Breast epithelium (tissue), 4 donors: Measurements from ENCODE around the gene INTS3. TPM values are rescaled to one million over a fixed set of nuclear protein-coding genes. Genes with fewer than 3 reads are reported as not detected.

Experiments
- DNase-seq, 2 donors: peaks; one replicate each; pipeline ENCODE4 v3.0.0-alpha.2; 2019; ENCODE audit warnings: low spot score in 2 of 2
- H3K27ac ChIP-seq, 2 donors: fragments of 200-600 bp; sonication (generic) in 1 of 2; one replicate each; pipeline ENCODE4 v1.5.1; 2016 to 2019; ENCODE audit warnings: mild to moderate bottlenecking in 1 of 2
- H3K27me3 ChIP-seq, 2 donors: fragments of 200-600 bp; sonication (generic) in 1 of 2; one replicate each; pipeline versions ENCODE4 v1.5.1 to v1.6.0; 2017 to 2019; ENCODE audit warnings: control low read depth in 1 of 2, mild to moderate bottlenecking in 1 of 2
- H3K36me3 ChIP-seq: fragments of 200-600 bp; one replicate; pipeline ENCODE4 v1.5.1; 2019
- H3K4me1 ChIP-seq, 2 donors: fragments of 200-600 bp; sonication (generic); one replicate each; pipeline ENCODE4 v1.5.1; 2016 to 2019; ENCODE audit warnings: control low read depth in 1 of 2
- H3K4me3 ChIP-seq, 3 donors: fragments of 200-600 bp; sonication (generic); 1 replicate in 2 of 3; 2 replicates in 1 of 3; pipeline ENCODE4 v1.5.1; 2016 to 2019; ENCODE audit warnings: mild to moderate bottlenecking in 3 of 3, moderate library complexity in 2 of 3
- H3K9me3 ChIP-seq, 2 donors: fragments of 200-600 bp; sonication (generic) in 1 of 2; one replicate each; pipeline ENCODE4 v1.5.1; 2016 to 2019; ENCODE audit warnings: control low read depth in 1 of 2
- CTCF ChIP-seq, 3 donors: fragments of 450-650 bp; IDR thresholded peaks; one replicate each; pipeline ENCODE4 v1.5.1; 2016 to 2017; ENCODE audit warnings: antibody characterized with exemption in 3 of 3, mild to moderate bottlenecking in 3 of 3, moderate library complexity in 3 of 3
- POLR2A ChIP-seq: fragments of 450-650 bp; IDR thresholded peaks from one replicate; pipeline ENCODE4 v1.6.1; 2016; ENCODE audit warnings: antibody characterized with exemption, mild to moderate bottlenecking, moderate library complexity
- POLR2AphosphoS5 ChIP-seq, 3 donors: sonication (generic); formaldehyde crosslinking; IDR thresholded peaks; one replicate each; pipeline ENCODE4 v1.6.1; 2017; ENCODE audit warnings: antibody characterized with exemption in 3 of 3
- intact Hi-C: fragments of 100-400 bp; cut with DNase I; formaldehyde crosslinking; loops from one replicate; pipeline ENCODE4 v1.15.1; 2023; ENCODE audit warnings: low total_unique reads
- total RNA-seq, 3 donors: library from RNA; depleted of rRNA; stranded (reverse); fragments of >200 nt; gene quantifications; one replicate each; pipeline ENCODE4 v1.1.0, GENCODE V29; 2016

INTS3 gene
- total RNA-seq, 3 donors from 2014 or later = 46.5 to 53.4 (median 51.7) TPM

- no peak for TF ChIP-seq POLR2A
- TF ChIP-seq CTCF (IDR thresholded peaks at IDR 0.05) = no peak
- H3K27me3 ChIP-seq = no peaks in the 10 kb centered on the region
- no peaks in the 10 kb centered on the region for H3K4me1 ChIP-seq
- no peaks in the 10 kb centered on the region for H3K36me3 ChIP-seq
- DNase-seq = no peak
- no peak overlapping the region for H3K4me3 ChIP-seq
- no peaks in the 10 kb centered on the region for H3K9me3 ChIP-seq
- no peak overlapping the region for H3K27ac ChIP-seq
- intact Hi-C loops = loop anchor here (10.0 kb wide), 1 partner anchor 175 kb away; the partner anchor contains the start of gene JTB
Measured at GRCh38 chr1:153799566-153800465, 72.0 kb downstream of the INTS3 start.

- intact Hi-C loops = no loop called here
- Histone ChIP-seq H3K4me1 (no peaks in the 10 kb centered on the region), H3K4me3 (no peak overlapping the region), H3K27me3 (no peaks in the 10 kb centered on the region), H3K9me3 (no peaks in the 10 kb centered on the region), H3K36me3 (no peaks in the 10 kb centered on the region), H3K27ac (no peak overlapping the region)
- no peak for TF ChIP-seq CTCF (IDR thresholded peaks at IDR 0.05)
- no peak for TF ChIP-seq POLR2AphosphoS5 (IDR thresholded peaks at IDR 0.05)
- TF ChIP-seq POLR2A = no peak
- no peak for DNase-seq
Measured at GRCh38 chr1:153800516-153800915, 72.7 kb downstream of the INTS3 start.

- no peak for TF ChIP-seq POLR2AphosphoS5 (IDR thresholded peaks at IDR 0.05)
- no peak for TF ChIP-seq CTCF (IDR thresholded peaks at IDR 0.05)
- TF ChIP-seq POLR2A = no peak
- Histone ChIP-seq H3K27me3 (no peaks in the 10 kb centered on the region), H3K27ac (no peak overlapping the region), H3K9me3 (no peaks in the 10 kb centered on the region), H3K4me3 (no peak overlapping the region), H3K4me1 (no peaks in the 10 kb centered on the region), H3K36me3 (no peaks in the 10 kb centered on the region)
- intact Hi-C loops = no loop called here
- no peak for DNase-seq
Measured at GRCh38 chr1:153801028-153801625, 73.3 kb downstream of the INTS3 start.

GRCh38 chr1:153801786-153802697, 74.2 kb downstream of the INTS3 start:
- no peaks in the 10 kb centered on the region for H3K9me3 ChIP-seq
- H3K27ac ChIP-seq = no peak overlapping the region
- no peak for TF ChIP-seq POLR2AphosphoS5 (IDR thresholded peaks at IDR 0.05)
- TF ChIP-seq POLR2A = no peak
- no peak for TF ChIP-seq CTCF (IDR thresholded peaks at IDR 0.05)
- no peaks in the 10 kb centered on the region for H3K4me1 ChIP-seq
- no peaks in the 10 kb centered on the region for H3K36me3 ChIP-seq
- H3K27me3 ChIP-seq = no peaks in the 10 kb centered on the region
- no peak overlapping the region for H3K4me3 ChIP-seq
- DNase-seq = no peak
- intact Hi-C loops = no loop called here
